Glutamatergic neuron (in vitro differentiated cells): ENCODE data around the gene FBXW5. TPM values are rescaled to one million over a fixed set of nuclear protein-coding genes. Genes with fewer than 3 reads are reported as not detected.

Experiments used
- DNase-seq: peaks from one replicate; pipeline ENCODE4 v3.0.0; 2022
- H3K27ac Mint-ChIP-seq: one replicate; pipeline ENCODE4 v1.8.0; 2020; ENCODE audit warnings: mild to moderate bottlenecking, mixed read lengths, inconsistent platforms; ENCODE audit not compliant: unreplicated experiment
- H3K27me3 Mint-ChIP-seq: one replicate; pipeline ENCODE4 v1.8.0; 2020; ENCODE audit warnings: mild to moderate bottlenecking, moderate library complexity, mixed read lengths, inconsistent platforms; ENCODE audit not compliant: unreplicated experiment
- H3K36me3 Mint-ChIP-seq: one replicate; pipeline ENCODE4 v1.8.0; 2020; ENCODE audit warnings: mild to moderate bottlenecking, mixed read lengths, inconsistent platforms; ENCODE audit not compliant: unreplicated experiment
- H3K4me1 Mint-ChIP-seq: one replicate; pipeline ENCODE4 v1.8.0; 2020; ENCODE audit warnings: mild to moderate bottlenecking, low read depth, mixed read lengths, inconsistent platforms; ENCODE audit not compliant: unreplicated experiment
- H3K4me3 Mint-ChIP-seq: one replicate; pipeline ENCODE4 v1.8.0; 2020; ENCODE audit warnings: mild to moderate bottlenecking, mixed read lengths, inconsistent platforms; ENCODE audit not compliant: unreplicated experiment
- H3K9me3 Mint-ChIP-seq: one replicate; pipeline ENCODE4 v1.8.0; 2020; ENCODE audit warnings: mild to moderate bottlenecking, moderate library complexity, mixed read lengths, inconsistent platforms; ENCODE audit not compliant: unreplicated experiment
- CTCF ChIP-seq: fragments of 200-600 bp; sonication (generic); IDR thresholded peaks from one replicate; pipeline ENCODE4 v1.5.0; 2021; ENCODE audit not compliant: partially characterized antibody, unreplicated experiment
- total RNA-seq: library from RNA; stranded (reverse); fragmentation: NEBNext Ultra II Directional; extraction: Animal tissue kit (Norgen Biotek cat#: 25700); gene quantifications from one replicate; pipeline ENCODE4 v1.2.1, GENCODE V29; 2021; ENCODE audit not compliant: unreplicated experiment

Gene FBXW5
- total RNA-seq, 1 donor from 2014 or later = 77.9 TPM

GRCh38 chr9:136907011-136907914 is 37.3 kb downstream of the FBXW5 start:
- DNase-seq = no peak
- Mint-ChIP-seq H3K27ac (peak overlapping the region; percentile 22), H3K4me3 (no peak overlapping the region), H3K36me3 (peaks cover 4% of the 10 kb centered on the region), H3K4me1 (peaks cover 13% of the 10 kb centered on the region), H3K9me3 (peaks cover 6% of the 10 kb centered on the region), H3K27me3 (peaks cover 5% of the 10 kb centered on the region)
- no peak for TF ChIP-seq CTCF

GRCh38 chr9:136906266-136906665 is 38.3 kb downstream of the FBXW5 start:
- Mint-ChIP-seq H3K4me1 (peaks cover 20% of the 10 kb centered on the region), H3K4me3 (no peak overlapping the region), H3K36me3 (peaks cover 4% of the 10 kb centered on the region), H3K27ac (no peak overlapping the region), H3K9me3 (peaks cover 6% of the 10 kb centered on the region), H3K27me3 (peaks cover 5% of the 10 kb centered on the region)
- DNase-seq = no peak
- no peak for TF ChIP-seq CTCF

GRCh38 chr9:136903041-136903554 is 41.4 kb downstream of the FBXW5 start:
- H3K27ac Mint-ChIP-seq = peak overlapping the region; percentile 93
- H3K9me3 Mint-ChIP-seq = peaks cover 8% of the 10 kb centered on the region
- peaks cover 6% of the 10 kb centered on the region for H3K27me3 Mint-ChIP-seq
- no peak for TF ChIP-seq CTCF
- DNase-seq = peak; percentile 50
- H3K4me1 Mint-ChIP-seq = peaks cover 24% of the 10 kb centered on the region
- peaks cover 4% of the 10 kb centered on the region for H3K36me3 Mint-ChIP-seq
- peak overlapping the region; percentile 74 for H3K4me3 Mint-ChIP-seq

- no peak for DNase-seq
Measured at GRCh38 chr9:136902259-136902821, 42.2 kb downstream of the FBXW5 start.

More at GRCh38 chr9:136902259-136902821, 42.2 kb downstream of the FBXW5 start:
- Mint-ChIP-seq H3K36me3 (peaks cover 4% of the 10 kb centered on the region), H3K4me3 (no peak overlapping the region), H3K4me1 (peaks cover 24% of the 10 kb centered on the region), H3K9me3 (peaks cover 8% of the 10 kb centered on the region), H3K27me3 (peaks cover 6% of the 10 kb centered on the region), H3K27ac (peak overlapping the region; percentile 17)
- no peak for TF ChIP-seq CTCF
